KBM-7 (cell line): ENCODE measurements around the gene AMD1.

ENCODE experiments used
- DNase-seq: peaks from one replicate; pipeline ENCODE4 v3.0.0-alpha.2; 2015
- in situ Hi-C: fragments of 300-500 bp; cut with MboI; formaldehyde crosslinking; loops from 2 replicates; pipeline ENCODE4 v1.14.3; 2020; ENCODE audit warnings: low sequenced_read_pairs, low pct_unique_long_range_greater_than_20kb, mixed read lengths

Gene AMD1

GRCh38 chr6:110876170-110876773 is 1.7 kb downstream of the AMD1 start:
- in situ Hi-C loops: loop anchor here (25.0 kb wide), 1 partner anchor 189 kb away; no protein-coding TSS in a partner anchor
- DNase-seq: peak; percentile 89

- in situ Hi-C loops: loop anchor here (25.0 kb wide), 1 partner anchor 190 kb away; no protein-coding TSS in a partner anchor
- peak; percentile 44 for DNase-seq
These were observed 2.4 kb downstream of the AMD1 start for GRCh38 chr6:110876806-110877564.

GRCh38 chr6:110877569-110877968 is 3.0 kb downstream of the AMD1 start:
- in situ Hi-C loops: loop anchor here (25.0 kb wide), 1 partner anchor 190 kb away; no protein-coding TSS in a partner anchor

GRCh38 chr6:110878751-110879522 is 4.4 kb downstream of the AMD1 start:
- peak; percentile 71 for DNase-seq
- in situ Hi-C loops: loop anchor here (25.0 kb wide), 1 partner anchor 192 kb away; no protein-coding TSS in a partner anchor

More at GRCh38 chr6:110877569-110877968, 3.0 kb downstream of the AMD1 start:
- no peak for DNase-seq

GRCh38 chr6:110880651-110881050 is 6.1 kb downstream of the AMD1 start:
- no peak for DNase-seq
- in situ Hi-C loops: loop anchor here (25.0 kb wide), 1 partner anchor 193 kb away; no protein-coding TSS in a partner anchor

- in situ Hi-C loops: loop anchor here (25.0 kb wide), 1 partner anchor 194 kb away; no protein-coding TSS in a partner anchor
- DNase-seq: no peak
These were observed 7.1 kb downstream of the AMD1 start for GRCh38 chr6:110881546-110882273.

GRCh38 chr6:110882274-110882619 is 7.7 kb downstream of the AMD1 start:
- in situ Hi-C loops: loop anchor here (25.0 kb wide), 1 partner anchor 195 kb away; no protein-coding TSS in a partner anchor

GRCh38 chr6:110882824-110883554 is 8.4 kb downstream of the AMD1 start:
- peak; percentile 37 for DNase-seq

More at GRCh38 chr6:110882274-110882619, 7.7 kb downstream of the AMD1 start:
- no peak for DNase-seq

GRCh38 chr6:110884321-110884720 is 9.7 kb downstream of the AMD1 start:
- in situ Hi-C loops: loop anchor here (25.0 kb wide), 1 partner anchor 197 kb away; no protein-coding TSS in a partner anchor

More at GRCh38 chr6:110882824-110883554, 8.4 kb downstream of the AMD1 start:
- in situ Hi-C loops: loop anchor here (25.0 kb wide), 1 partner anchor 196 kb away; no protein-coding TSS in a partner anchor

GRCh38 chr6:110885526-110885925 is 10.9 kb downstream of the AMD1 start:
- no peak for DNase-seq
- in situ Hi-C loops: loop anchor here (25.0 kb wide), 1 partner anchor 198 kb away; no protein-coding TSS in a partner anchor

More at GRCh38 chr6:110884321-110884720, 9.7 kb downstream of the AMD1 start:
- DNase-seq: no peak

GRCh38 chr6:110886555-110887167 is 12.1 kb downstream of the AMD1 start:
- no peak for DNase-seq
- in situ Hi-C loops: loop anchor here (25.0 kb wide), 1 partner anchor 199 kb away; no protein-coding TSS in a partner anchor

GRCh38 chr6:110890288-110890687 is 15.7 kb downstream of the AMD1 start:
- in situ Hi-C loops: loop anchor here (25.0 kb wide), 1 partner anchor 203 kb away; no protein-coding TSS in a partner anchor
- no peak for DNase-seq

- in situ Hi-C loops: loop anchor here (25.0 kb wide), 1 partner anchor 209 kb away; no protein-coding TSS in a partner anchor
- DNase-seq: no peak
These were observed 21.5 kb downstream of the AMD1 start for GRCh38 chr6:110895907-110896608.

GRCh38 chr6:110897433-110897832 is 22.8 kb downstream of the AMD1 start:
- in situ Hi-C loops: loop anchor here (25.0 kb wide), 1 partner anchor 210 kb away; no protein-coding TSS in a partner anchor
- no peak for DNase-seq

GRCh38 chr6:110898111-110898510 is 23.5 kb downstream of the AMD1 start:
- DNase-seq: no peak
- in situ Hi-C loops: loop anchor here (25.0 kb wide), 1 partner anchor 211 kb away; no protein-coding TSS in a partner anchor

- no peak for DNase-seq
- in situ Hi-C loops: no loop called here
These were observed 25.5 kb downstream of the AMD1 start for GRCh38 chr6:110900028-110900598.
